Neural cell (in vitro differentiated cells): ENCODE data around the gene STN1.

ENCODE experiments used
- SMC3 ChIP-seq: fragments of 450-650 bp; conservative IDR thresholded peaks from 2 replicates; pipeline ENCODE4 v1.6.1; 2014; ENCODE audit warnings: antibody characterized with exemption, mild to moderate bottlenecking, moderate library complexity; ENCODE audit not compliant: poor library complexity
- TF ChIP-seq, protein P1 (sequence below): fragments of 450-650 bp; IDR thresholded peaks from 2 replicates; pipeline ENCODE4 v1.5.1; 2014; ENCODE audit warnings: antibody characterized with exemption, mild to moderate bottlenecking, moderate library complexity; ENCODE audit not compliant: poor library complexity, severe bottlenecking
- TF ChIP-seq, protein P2 (sequence below): IDR thresholded peaks from 2 replicates; pipeline ENCODE4 v1.6.1; 2012; ENCODE audit warnings: borderline replicate concordance

DNA sequence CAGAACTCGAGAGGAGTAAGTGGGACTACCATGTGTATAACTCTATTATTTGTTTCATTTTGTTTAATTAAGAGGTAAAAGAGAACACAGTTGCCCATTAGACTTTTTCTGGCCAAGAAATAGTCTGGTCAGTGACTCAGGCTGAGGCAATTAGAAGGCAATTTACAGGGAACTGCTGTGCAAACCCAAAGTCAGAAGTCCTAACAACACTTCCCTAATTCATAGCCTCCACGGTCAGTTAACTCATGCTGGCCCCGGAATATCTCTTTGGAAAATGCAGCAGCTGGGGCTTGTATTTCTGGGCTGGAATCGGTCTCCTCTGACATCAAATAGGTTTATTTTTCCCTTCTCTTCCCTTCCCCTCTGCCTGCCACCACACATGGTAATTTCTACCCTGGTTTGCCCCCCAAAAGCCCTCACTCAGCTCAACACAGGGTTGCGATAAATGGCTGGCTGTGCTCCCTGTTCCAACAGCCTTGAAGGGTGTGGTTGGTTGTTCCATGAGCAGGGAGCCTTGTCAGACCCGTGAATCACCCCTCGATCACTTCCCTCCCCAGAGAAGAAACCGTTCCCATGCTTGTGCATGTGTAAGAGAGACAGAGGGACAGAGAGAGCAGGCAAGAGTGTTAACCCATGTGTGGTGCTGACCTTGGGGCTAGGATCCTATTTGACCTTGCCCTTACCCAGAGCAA, 68.0 kb downstream of the STN1 start:
- TF ChIP-seq, protein P1, sequence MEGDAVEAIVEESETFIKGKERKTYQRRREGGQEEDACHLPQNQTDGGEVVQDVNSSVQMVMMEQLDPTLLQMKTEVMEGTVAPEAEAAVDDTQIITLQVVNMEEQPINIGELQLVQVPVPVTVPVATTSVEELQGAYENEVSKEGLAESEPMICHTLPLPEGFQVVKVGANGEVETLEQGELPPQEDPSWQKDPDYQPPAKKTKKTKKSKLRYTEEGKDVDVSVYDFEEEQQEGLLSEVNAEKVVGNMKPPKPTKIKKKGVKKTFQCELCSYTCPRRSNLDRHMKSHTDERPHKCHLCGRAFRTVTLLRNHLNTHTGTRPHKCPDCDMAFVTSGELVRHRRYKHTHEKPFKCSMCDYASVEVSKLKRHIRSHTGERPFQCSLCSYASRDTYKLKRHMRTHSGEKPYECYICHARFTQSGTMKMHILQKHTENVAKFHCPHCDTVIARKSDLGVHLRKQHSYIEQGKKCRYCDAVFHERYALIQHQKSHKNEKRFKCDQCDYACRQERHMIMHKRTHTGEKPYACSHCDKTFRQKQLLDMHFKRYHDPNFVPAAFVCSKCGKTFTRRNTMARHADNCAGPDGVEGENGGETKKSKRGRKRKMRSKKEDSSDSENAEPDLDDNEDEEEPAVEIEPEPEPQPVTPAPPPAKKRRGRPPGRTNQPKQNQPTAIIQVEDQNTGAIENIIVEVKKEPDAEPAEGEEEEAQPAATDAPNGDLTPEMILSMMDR, result no peak
- TF ChIP-seq SMC3, result no peak
- TF ChIP-seq, protein P2, sequence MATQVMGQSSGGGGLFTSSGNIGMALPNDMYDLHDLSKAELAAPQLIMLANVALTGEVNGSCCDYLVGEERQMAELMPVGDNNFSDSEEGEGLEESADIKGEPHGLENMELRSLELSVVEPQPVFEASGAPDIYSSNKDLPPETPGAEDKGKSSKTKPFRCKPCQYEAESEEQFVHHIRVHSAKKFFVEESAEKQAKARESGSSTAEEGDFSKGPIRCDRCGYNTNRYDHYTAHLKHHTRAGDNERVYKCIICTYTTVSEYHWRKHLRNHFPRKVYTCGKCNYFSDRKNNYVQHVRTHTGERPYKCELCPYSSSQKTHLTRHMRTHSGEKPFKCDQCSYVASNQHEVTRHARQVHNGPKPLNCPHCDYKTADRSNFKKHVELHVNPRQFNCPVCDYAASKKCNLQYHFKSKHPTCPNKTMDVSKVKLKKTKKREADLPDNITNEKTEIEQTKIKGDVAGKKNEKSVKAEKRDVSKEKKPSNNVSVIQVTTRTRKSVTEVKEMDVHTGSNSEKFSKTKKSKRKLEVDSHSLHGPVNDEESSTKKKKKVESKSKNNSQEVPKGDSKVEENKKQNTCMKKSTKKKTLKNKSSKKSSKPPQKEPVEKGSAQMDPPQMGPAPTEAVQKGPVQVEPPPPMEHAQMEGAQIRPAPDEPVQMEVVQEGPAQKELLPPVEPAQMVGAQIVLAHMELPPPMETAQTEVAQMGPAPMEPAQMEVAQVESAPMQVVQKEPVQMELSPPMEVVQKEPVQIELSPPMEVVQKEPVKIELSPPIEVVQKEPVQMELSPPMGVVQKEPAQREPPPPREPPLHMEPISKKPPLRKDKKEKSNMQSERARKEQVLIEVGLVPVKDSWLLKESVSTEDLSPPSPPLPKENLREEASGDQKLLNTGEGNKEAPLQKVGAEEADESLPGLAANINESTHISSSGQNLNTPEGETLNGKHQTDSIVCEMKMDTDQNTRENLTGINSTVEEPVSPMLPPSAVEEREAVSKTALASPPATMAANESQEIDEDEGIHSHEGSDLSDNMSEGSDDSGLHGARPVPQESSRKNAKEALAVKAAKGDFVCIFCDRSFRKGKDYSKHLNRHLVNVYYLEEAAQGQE, result no peak
